DOHH2 (cell line): ENCODE measurements around the gene SMPD3.

Experiments used
- H3F3A ChIP-seq: fragments of 200-600 bp; sonication (generic), shearing (Covaris generic); 2 replicates; pipeline ENCODE4 v1.6.0; 2016; ENCODE audit warnings: antibody characterized with exemption, mild to moderate bottlenecking; ENCODE audit not compliant: control insufficient read depth, insufficient read depth
- H3K27ac ChIP-seq: fragments of 200-600 bp; sonication (generic); 2 replicates; pipeline ENCODE4 v1.5.1; 2014; ENCODE audit warnings: low read depth, mild to moderate bottlenecking, low read length, moderate library complexity
- H3K27me3 ChIP-seq: fragments of 200-600 bp; sonication (generic); 2 replicates; pipeline ENCODE4 v1.6.1; 2014; ENCODE audit warnings: mild to moderate bottlenecking, low read length, mixed read lengths; ENCODE audit not compliant: control insufficient read depth
- H3K36me3 ChIP-seq: fragments of 200-600 bp; sonication (generic); 2 replicates; pipeline ENCODE4 v1.6.1; 2014; ENCODE audit warnings: mild to moderate bottlenecking, low read length, moderate library complexity, mixed read lengths; ENCODE audit not compliant: control insufficient read depth
- H3K4me1 ChIP-seq: fragments of 200-600 bp; sonication (generic); 2 replicates; pipeline ENCODE4 v1.6.1; 2014; ENCODE audit warnings: mild to moderate bottlenecking, low read length, mixed read lengths; ENCODE audit not compliant: control insufficient read depth
- H3K4me2 ChIP-seq: fragments of 200-600 bp; sonication (generic); 2 replicates; pipeline ENCODE4 v1.6.0; 2014; ENCODE audit warnings: mild to moderate bottlenecking, low read length, moderate library complexity
- H3K4me3 ChIP-seq: fragments of 200-600 bp; sonication (generic); 2 replicates; pipeline ENCODE4 v1.5.1; 2014; ENCODE audit warnings: mild to moderate bottlenecking, low read length, mixed read lengths
- H3K79me2 ChIP-seq: fragments of 200-600 bp; sonication (generic); 2 replicates; pipeline ENCODE4 v1.6.1; 2014; ENCODE audit warnings: mild to moderate bottlenecking, low read length, mixed read lengths; ENCODE audit not compliant: control insufficient read depth
- H3K9me2 ChIP-seq: fragments of 200-600 bp; sonication (generic); replicated peaks from 2 replicates; pipeline ENCODE4 v1.6.1; 2014; ENCODE audit warnings: mild to moderate bottlenecking, low read length, mixed read lengths; ENCODE audit not compliant: control insufficient read depth
- H3K9me3 ChIP-seq: fragments of 200-600 bp; sonication (generic); 2 replicates; pipeline ENCODE4 v1.6.1; 2014; ENCODE audit warnings: antibody characterized with exemption, low read length, mixed read lengths; ENCODE audit not compliant: control insufficient read depth, insufficient read depth
- H4K20me1 ChIP-seq: fragments of 200-600 bp; sonication (generic); 2 replicates; pipeline ENCODE4 v1.6.0; 2014; ENCODE audit warnings: low read depth, mild to moderate bottlenecking, antibody characterized with exemption, low read length, moderate library complexity; ENCODE audit not compliant: control insufficient read depth, insufficient read depth
- EZH2phosphoT487 ChIP-seq: fragments of 200-600 bp; sonication (generic); IDR thresholded peaks from 2 replicates; pipeline ENCODE4 v1.6.1; 2017; ENCODE audit warnings: borderline replicate concordance, mild to moderate bottlenecking, antibody characterized with exemption, low read length, moderate library complexity, mixed read lengths
- TF ChIP-seq, protein P1 (sequence below): fragments of 200-600 bp; sonication (generic); IDR thresholded peaks from one replicate; pipeline ENCODE4 v1.5.1; 2014; ENCODE audit warnings: antibody characterized with exemption, mild to moderate bottlenecking, low read depth, low read length; ENCODE audit not compliant: poor library complexity, severe bottlenecking

The SMPD3 gene

DNA sequence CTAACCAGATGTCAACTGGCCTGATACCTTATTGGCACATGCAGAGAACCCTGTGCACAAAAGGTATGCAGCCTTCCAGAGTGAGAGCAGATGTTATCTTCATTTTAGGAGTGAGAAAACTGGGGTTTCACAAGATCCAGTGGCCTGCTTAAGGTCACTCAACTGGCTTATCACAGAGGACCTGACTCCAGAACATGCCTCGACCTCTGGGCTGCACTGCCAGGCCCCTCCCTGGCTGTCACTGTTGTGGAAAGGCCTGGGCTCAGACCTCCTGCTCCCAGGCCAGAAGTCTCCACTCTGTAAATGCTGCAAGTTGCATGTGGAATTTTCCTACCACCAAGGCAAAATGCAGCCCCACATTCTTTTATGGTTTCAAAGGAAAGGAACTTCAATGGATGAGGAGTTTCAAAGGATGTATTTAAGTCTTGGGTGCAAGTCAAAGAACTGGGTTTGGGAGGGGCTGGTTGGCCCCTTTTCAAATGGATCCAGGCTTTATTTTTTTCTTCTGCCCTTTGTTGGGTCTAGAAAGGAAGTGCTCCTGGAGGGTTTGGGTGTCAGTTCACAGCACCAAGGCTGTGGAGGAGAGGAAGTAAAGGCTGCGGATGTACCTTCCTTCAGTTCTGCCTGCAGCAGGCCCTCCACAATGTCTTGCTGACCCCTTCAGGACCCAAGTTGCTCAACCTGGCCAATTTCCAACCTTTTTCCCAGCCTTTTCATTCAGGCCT lies 30.4 kb upstream of the SMPD3 start:
- TF ChIP-seq, protein P1, sequence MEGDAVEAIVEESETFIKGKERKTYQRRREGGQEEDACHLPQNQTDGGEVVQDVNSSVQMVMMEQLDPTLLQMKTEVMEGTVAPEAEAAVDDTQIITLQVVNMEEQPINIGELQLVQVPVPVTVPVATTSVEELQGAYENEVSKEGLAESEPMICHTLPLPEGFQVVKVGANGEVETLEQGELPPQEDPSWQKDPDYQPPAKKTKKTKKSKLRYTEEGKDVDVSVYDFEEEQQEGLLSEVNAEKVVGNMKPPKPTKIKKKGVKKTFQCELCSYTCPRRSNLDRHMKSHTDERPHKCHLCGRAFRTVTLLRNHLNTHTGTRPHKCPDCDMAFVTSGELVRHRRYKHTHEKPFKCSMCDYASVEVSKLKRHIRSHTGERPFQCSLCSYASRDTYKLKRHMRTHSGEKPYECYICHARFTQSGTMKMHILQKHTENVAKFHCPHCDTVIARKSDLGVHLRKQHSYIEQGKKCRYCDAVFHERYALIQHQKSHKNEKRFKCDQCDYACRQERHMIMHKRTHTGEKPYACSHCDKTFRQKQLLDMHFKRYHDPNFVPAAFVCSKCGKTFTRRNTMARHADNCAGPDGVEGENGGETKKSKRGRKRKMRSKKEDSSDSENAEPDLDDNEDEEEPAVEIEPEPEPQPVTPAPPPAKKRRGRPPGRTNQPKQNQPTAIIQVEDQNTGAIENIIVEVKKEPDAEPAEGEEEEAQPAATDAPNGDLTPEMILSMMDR: no peak
- no peak for TF ChIP-seq EZH2phosphoT487
- H3K27ac ChIP-seq: no peak overlapping the region

DNA sequence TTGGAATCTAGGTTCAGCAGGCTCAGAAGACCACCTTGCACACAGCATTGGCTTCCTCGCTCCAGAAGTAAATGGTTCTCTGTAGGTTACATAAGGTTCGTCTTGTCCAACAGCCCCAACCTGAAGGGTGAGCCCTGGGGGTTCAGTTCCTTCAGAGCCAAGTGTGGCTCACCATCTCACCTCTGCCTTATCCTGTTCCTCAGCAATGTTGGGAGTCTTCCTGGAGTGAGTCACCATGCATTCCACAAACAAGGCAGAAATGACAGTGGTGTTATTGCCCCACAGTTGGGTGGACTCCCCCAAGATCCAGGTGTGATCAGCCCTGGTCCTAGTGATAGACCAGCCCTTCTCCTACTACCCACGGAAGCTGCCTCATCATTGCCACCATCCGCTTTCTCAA lies 26.8 kb upstream of the SMPD3 start:
- Histone ChIP-seq H3K27ac (no peak overlapping the region), H3K4me2 (no peak overlapping the region), H3K27me3 (0 out of 2 replicates have a peak, but pooled peaks cover 7% of the 10 kb centered on the region), H4K20me1 (no peaks in the 10 kb centered on the region), H3K36me3 (no peaks in the 10 kb centered on the region), H3K79me2 (no peaks in the 10 kb centered on the region), H3K4me1 (peaks cover 11% of the 10 kb centered on the region), H3K4me3 (no peak overlapping the region), H3F3A (no peaks in the 10 kb centered on the region), H3K9me3 (no peaks in the 10 kb centered on the region), H3K9me2 (no peaks in the 10 kb centered on the region)
- TF ChIP-seq, protein P1: no peak
- no peak for TF ChIP-seq EZH2phosphoT487

More for the DNA sequence above, 30.4 kb upstream of the SMPD3 start:
- Histone ChIP-seq H4K20me1 (no peaks in the 10 kb centered on the region), H3F3A (no peaks in the 10 kb centered on the region), H3K79me2 (no peaks in the 10 kb centered on the region), H3K9me2 (no peaks in the 10 kb centered on the region), H3K4me1 (no peaks in the 10 kb centered on the region), H3K36me3 (no peaks in the 10 kb centered on the region), H3K9me3 (no peaks in the 10 kb centered on the region), H3K27me3 (no peaks in the 10 kb centered on the region), H3K4me3 (no peak overlapping the region), H3K4me2 (no peak overlapping the region)

DNA sequence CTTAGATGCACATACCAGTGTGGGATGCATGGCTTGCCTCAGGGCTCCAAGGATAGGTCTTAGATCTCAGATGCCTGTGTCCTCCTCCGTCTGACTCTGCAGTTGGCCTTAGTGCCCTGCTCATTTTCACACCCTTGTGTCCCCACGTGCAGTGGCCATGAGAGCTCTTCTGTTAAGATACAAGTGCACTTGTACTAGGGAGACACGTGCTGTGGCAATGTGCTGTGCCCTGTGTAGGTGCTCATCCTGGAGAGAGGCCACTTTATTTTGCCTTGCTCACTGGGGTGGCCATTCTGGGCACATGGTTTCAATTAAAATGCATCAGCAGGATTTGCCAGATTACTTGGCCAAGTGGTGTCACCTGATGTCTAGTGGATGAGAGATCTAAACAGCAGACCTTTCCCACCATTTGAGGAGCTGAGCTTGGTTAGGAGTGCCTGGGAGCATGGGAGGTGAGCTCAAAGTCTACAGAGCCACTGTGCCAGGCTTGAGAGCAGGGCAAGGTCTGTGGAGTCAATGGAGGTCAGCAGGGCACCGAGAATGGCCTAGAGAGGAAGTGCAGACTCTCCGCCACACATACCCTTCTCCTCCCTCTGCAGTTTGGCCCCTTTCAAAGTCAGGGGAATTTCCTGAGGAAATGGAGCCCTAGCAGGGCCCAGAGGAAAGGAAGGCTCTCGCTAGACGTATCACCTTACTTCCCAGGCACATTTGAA lies 25.2 kb upstream of the SMPD3 start:
- H3F3A ChIP-seq: no peaks in the 10 kb centered on the region
- no peaks in the 10 kb centered on the region for H3K9me2 ChIP-seq
- H3K4me2 ChIP-seq: no peak overlapping the region
- H3K9me3 ChIP-seq: no peaks in the 10 kb centered on the region
- no peak for TF ChIP-seq EZH2phosphoT487
- TF ChIP-seq, protein P1: no peak
- 0 out of 2 replicates have a peak, but pooled peaks cover 7% of the 10 kb centered on the region for H3K27me3 ChIP-seq
- H3K27ac ChIP-seq: no peak overlapping the region
- no peaks in the 10 kb centered on the region for H4K20me1 ChIP-seq
- no peaks in the 10 kb centered on the region for H3K79me2 ChIP-seq
- H3K36me3 ChIP-seq: no peaks in the 10 kb centered on the region
- H3K4me3 ChIP-seq: no peak overlapping the region
- peaks cover 16% of the 10 kb centered on the region for H3K4me1 ChIP-seq
